RCC 7860 (cell line): ENCODE measurements around the gene TRIB2.

Source experiments
- DNase-seq: peaks from one replicate; pipeline ENCODE4 v3.0.0-alpha.2; 2015; ENCODE audit warnings: low spot score
- FAIRE-seq: peaks from 2 replicates; lab custom pipeline; 2012; peaks lifted over from hg19 to GRCh38; lab: Jason Lieb, UNC

The TRIB2 gene

GRCh38 chr2:12770300-12770968, 53.7 kb downstream of the TRIB2 start:
- FAIRE-seq (no peak), DNase-seq (no peak)

- DNase-seq (no peak), FAIRE-seq (no peak)
These were observed 54.4 kb downstream of the TRIB2 start for GRCh38 chr2:12771154-12771553.

GRCh38 chr2:12773586-12774394, 57.1 kb downstream of the TRIB2 start:
- DNase-seq (no peak), FAIRE-seq (no peak)

GRCh38 chr2:12774395-12774727, 57.6 kb downstream of the TRIB2 start:
- FAIRE-seq = no peak
- no peak for DNase-seq

- FAIRE-seq = no peak
- DNase-seq = no peak
These were observed 59.8 kb downstream of the TRIB2 start for GRCh38 chr2:12776521-12776961.

- DNase-seq = no peak
- FAIRE-seq = no peak
These were observed 61.6 kb downstream of the TRIB2 start for GRCh38 chr2:12778369-12778768.

- no peak for FAIRE-seq
These were observed 62.3 kb downstream of the TRIB2 start for GRCh38 chr2:12778811-12779579.

GRCh38 chr2:12781329-12781728, 64.6 kb downstream of the TRIB2 start:
- DNase-seq (no peak), FAIRE-seq (no peak)

More at GRCh38 chr2:12778811-12779579, 62.3 kb downstream of the TRIB2 start:
- no peak for DNase-seq

GRCh38 chr2:12787891-12788801, 71.4 kb downstream of the TRIB2 start:
- FAIRE-seq = no peak
- DNase-seq = no peak

GRCh38 chr2:12791906-12792305, 75.2 kb downstream of the TRIB2 start:
- no peak for FAIRE-seq
- no peak for DNase-seq
